ENCODE measurements around the gene SETDB2. TPM values are rescaled to one million over a fixed set of nuclear protein-coding genes. Genes with fewer than 3 reads are reported as not detected.

SETDB2 gene
- total RNA-seq, 1 experiment from 2014 or later = 5.2 TPM

- ChIA-PET POLR2A (interaction anchor here (0.7 kb wide), 1 partner anchor 11 kb away, joined by 5 read pairs; no protein-coding TSS in a partner anchor), CTCF (no interaction called here), RAD21 (ENCODE audit: low non-redundant PET in 1 of 2, low total read pairs in 2 of 2, uncharacterized antibody in 2 of 2, unreplicated experiment in 2 of 2) (no interaction called here)
- H3K9me3 ChIP-seq (ENCODE audit: control insufficient read depth in 1 of 2, insufficient read depth in 1 of 2, low read depth in 1 of 2, low read length in 2 of 2) = no peaks in the 10 kb centered on the region
- H3K9ac ChIP-seq (ENCODE audit: low read length) = no peak overlapping the region
- no peak overlapping the region for H3K4me2 ChIP-seq (ENCODE audit: low read length)
- H3K4me3 ChIP-seq (replicated peaks in 1 of 2; ENCODE audit: low read depth in 1 of 2, low read length in 2 of 2) = no peak overlapping the region
- H2AFZ ChIP-seq (ENCODE audit: low read depth, low read length, poor library complexity, severe bottlenecking) = no peak overlapping the region
- H3K27me3 ChIP-seq (ENCODE audit: insufficient read depth, low read length) = no peaks in the 10 kb centered on the region
- H3K9me2 ChIP-seq (ENCODE audit: insufficient read depth) = no peaks in the 10 kb centered on the region
- intact Hi-C loops (cut with micrococcal nuclease) = no loop called here
- H3K27ac ChIP-seq (ENCODE audit: low read depth, low read length) = no peak overlapping the region
- H3K4me1 ChIP-seq (ENCODE audit: control insufficient read depth in 1 of 2, insufficient read depth in 2 of 2, low read length in 2 of 2) = no peaks in the 10 kb centered on the region
- no TSS peak for BruUV-seq (replicated peaks)
- TF ChIP-seq FOSL1 (IDR thresholded peaks at IDR 0.05; ENCODE audit: low read depth) (no peak), REST (IDR thresholded peaks at IDR 0.05; ENCODE audit: low read depth) (no peak), JUND (IDR thresholded peaks at IDR 0.05) (no peak), SP1 (IDR thresholded peaks at IDR 0.05; ENCODE audit: low read depth) (no peak), MAX (IDR thresholded peaks at IDR 0.05) (no peak), CTCF (IDR thresholded peaks at IDR 0.05 in 2 of 3, conservative IDR thresholded peaks at IDR 0.05 in 1 of 3; ENCODE audit: borderline replicate concordance in 1 of 3, insufficient read depth in 1 of 3, low read depth in 2 of 3, low read length in 2 of 3) (no peak), CBX3 (IDR thresholded peaks at IDR 0.05; ENCODE audit: low read depth) (no peak)
- H3K36me3 ChIP-seq (ENCODE audit: control insufficient read depth in 1 of 2, insufficient read depth in 2 of 2, low read length in 2 of 2) = no peaks in the 10 kb centered on the region; a peak in 1 of 4 replicates
- DNase-seq (ENCODE audit: low read depth, low spot score) (no peak), ATAC-seq (no peak)
- H3K79me2 ChIP-seq (ENCODE audit: insufficient read depth, low read length) = no peaks in the 10 kb centered on the region
- H4K20me1 ChIP-seq (ENCODE audit: insufficient read depth) = no peaks in the 10 kb centered on the region
Observed at GRCh38 chr13:49457221-49457620, 13.1 kb downstream of the SETDB2 start.
